Measurements from ENCODE around the gene HIBCH. TPM values are rescaled to one million over a fixed set of nuclear protein-coding genes. Genes with fewer than 3 reads are reported as not detected.

The HIBCH gene
- total RNA-seq, 1 experiment from 2014 or later: 21.7 TPM

DNA sequence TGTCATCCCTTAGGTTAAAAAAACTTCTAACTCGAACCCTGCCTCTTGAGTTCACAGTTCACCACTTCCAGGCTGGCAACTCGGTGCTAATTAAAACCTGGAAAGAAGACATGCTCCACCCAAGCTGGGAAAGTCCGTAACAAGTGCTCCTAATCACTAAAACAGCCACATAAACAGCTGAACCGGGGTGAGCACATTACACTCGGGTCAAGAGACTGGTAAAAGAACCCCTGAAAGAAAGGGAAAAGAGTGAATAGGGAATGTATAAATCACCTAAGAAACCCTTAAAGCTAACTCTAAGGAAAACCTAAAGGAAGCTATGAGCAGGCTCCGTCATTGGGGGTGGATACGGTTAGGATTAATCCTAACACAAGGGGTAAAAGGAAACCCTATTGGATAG, 102.0 kb downstream of the HIBCH start:
- POLR2A ChIA-PET: no interaction called here
- no peak for ATAC-seq
- CTCF ChIA-PET: no interaction called here
- no peak for DNase-seq (ENCODE audit: low read depth, low spot score)
- no peak overlapping the region for H3K27ac ChIP-seq (ENCODE audit: low read length)
- in situ Hi-C loops (cut with HindIII; ENCODE audit: low pct_unique_long_range_greater_than_20kb, low sequenced_read_pairs) (no loop called here), intact Hi-C loops (cut with micrococcal nuclease; ENCODE audit: unreplicated experiment) (no loop called here)
- H3K4me3 ChIP-seq (ENCODE audit: low read depth in 2 of 2, low read length in 2 of 2): no peak overlapping the region
- H3K9me3 ChIP-seq (ENCODE audit: control insufficient read depth, insufficient read depth, low read depth, low read length): no peaks in the 10 kb centered on the region
- H3K27me3 ChIP-seq (ENCODE audit: control insufficient read depth, insufficient read depth, low read length): no peaks in the 10 kb centered on the region
- no TSS peak for BruUV-seq (replicated peaks)
- TF ChIP-seq, protein P1, sequence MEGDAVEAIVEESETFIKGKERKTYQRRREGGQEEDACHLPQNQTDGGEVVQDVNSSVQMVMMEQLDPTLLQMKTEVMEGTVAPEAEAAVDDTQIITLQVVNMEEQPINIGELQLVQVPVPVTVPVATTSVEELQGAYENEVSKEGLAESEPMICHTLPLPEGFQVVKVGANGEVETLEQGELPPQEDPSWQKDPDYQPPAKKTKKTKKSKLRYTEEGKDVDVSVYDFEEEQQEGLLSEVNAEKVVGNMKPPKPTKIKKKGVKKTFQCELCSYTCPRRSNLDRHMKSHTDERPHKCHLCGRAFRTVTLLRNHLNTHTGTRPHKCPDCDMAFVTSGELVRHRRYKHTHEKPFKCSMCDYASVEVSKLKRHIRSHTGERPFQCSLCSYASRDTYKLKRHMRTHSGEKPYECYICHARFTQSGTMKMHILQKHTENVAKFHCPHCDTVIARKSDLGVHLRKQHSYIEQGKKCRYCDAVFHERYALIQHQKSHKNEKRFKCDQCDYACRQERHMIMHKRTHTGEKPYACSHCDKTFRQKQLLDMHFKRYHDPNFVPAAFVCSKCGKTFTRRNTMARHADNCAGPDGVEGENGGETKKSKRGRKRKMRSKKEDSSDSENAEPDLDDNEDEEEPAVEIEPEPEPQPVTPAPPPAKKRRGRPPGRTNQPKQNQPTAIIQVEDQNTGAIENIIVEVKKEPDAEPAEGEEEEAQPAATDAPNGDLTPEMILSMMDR (IDR thresholded peaks at IDR 0.05): no peak
- TF ChIP-seq TCF7L2 (IDR thresholded peaks at IDR 0.05; ENCODE audit: low read depth, low read length): no peak
- no peak for TF ChIP-seq REST (IDR thresholded peaks at IDR 0.05; ENCODE audit: insufficient read depth in 1 of 2, low read depth in 2 of 2, low read length in 1 of 2)
- no peak for TF ChIP-seq SIN3A (IDR thresholded peaks at IDR 0.05; ENCODE audit: borderline replicate concordance, insufficient read depth, low read depth, low read length)
- no peaks in the 10 kb centered on the region for H3K4me1 ChIP-seq (ENCODE audit: control insufficient read depth, insufficient read depth, low read length)
- no peaks in the 10 kb centered on the region for H3K36me3 ChIP-seq (ENCODE audit: control insufficient read depth, insufficient read depth, low read length)

DNA sequence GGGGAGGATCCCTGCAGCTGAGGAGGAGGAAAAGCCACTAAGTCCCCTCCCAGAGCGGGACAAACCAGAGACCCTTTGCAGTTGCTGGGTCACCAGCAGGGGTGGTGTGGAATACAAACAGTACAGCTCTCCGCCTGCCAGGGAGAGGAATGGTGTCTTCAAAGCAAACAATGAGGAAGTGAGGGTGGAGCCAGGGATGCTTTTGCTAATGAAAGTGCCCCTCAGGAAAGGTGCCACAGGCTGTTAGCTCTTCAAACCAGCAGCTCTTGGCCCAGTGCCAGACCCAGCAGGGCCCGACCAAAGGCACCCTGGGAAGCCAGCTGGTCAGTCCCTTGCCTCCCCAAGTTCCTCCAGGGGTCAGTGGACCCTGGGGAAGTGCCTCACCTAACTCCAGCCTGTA, 102.8 kb downstream of the HIBCH start:
- in situ Hi-C loops (cut with HindIII; ENCODE audit: low pct_unique_long_range_greater_than_20kb, low sequenced_read_pairs): no loop called here
- no peak for DNase-seq (ENCODE audit: low read depth, low spot score)

More for the DNA sequence above, 102.8 kb downstream of the HIBCH start:
- no peak overlapping the region for H3K27ac ChIP-seq (ENCODE audit: low read length)
- TF ChIP-seq POLR2AphosphoS5 (IDR thresholded peaks at IDR 0.05; ENCODE audit: low read depth, low read length) (no peak), SIN3A (IDR thresholded peaks at IDR 0.05; ENCODE audit: borderline replicate concordance, insufficient read depth, low read depth, low read length) (no peak), TCF7L2 (IDR thresholded peaks at IDR 0.05; ENCODE audit: low read depth, low read length) (no peak), REST (IDR thresholded peaks at IDR 0.05; ENCODE audit: insufficient read depth in 1 of 2, low read depth in 2 of 2, low read length in 1 of 2) (no peak)
- TF ChIP-seq, protein P1 (IDR thresholded peaks at IDR 0.05): no peak
- no TSS peak for BruUV-seq (replicated peaks)
- no peaks in the 10 kb centered on the region for H3K36me3 ChIP-seq (ENCODE audit: control insufficient read depth, insufficient read depth, low read length)
- H3K27me3 ChIP-seq (ENCODE audit: control insufficient read depth, insufficient read depth, low read length): no peaks in the 10 kb centered on the region
- intact Hi-C loops (cut with micrococcal nuclease; ENCODE audit: unreplicated experiment): no loop called here
- H3K9me3 ChIP-seq (ENCODE audit: control insufficient read depth, insufficient read depth, low read depth, low read length): no peaks in the 10 kb centered on the region
- no peak for ATAC-seq
- CTCF ChIA-PET: no interaction called here
- POLR2A ChIA-PET: no interaction called here
- H3K4me3 ChIP-seq (ENCODE audit: low read depth in 2 of 2, low read length in 2 of 2): no peak overlapping the region
- H3K4me1 ChIP-seq (ENCODE audit: control insufficient read depth, insufficient read depth, low read length): no peaks in the 10 kb centered on the region
